Measurements from ENCODE around the gene GPC6.

GPC6 gene

GRCh38 chr13:94454906-94455305 lies 1228.3 kb downstream of the GPC6 start:
- in situ Hi-C loops (cut with MboI; ENCODE audit: low pct_unique_long_range_greater_than_20kb, low sequenced_read_pairs, unreplicated experiment), result no loop called here

GRCh38 chr13:94455414-94455813 lies 1228.8 kb downstream of the GPC6 start:
- in situ Hi-C loops (cut with MboI; ENCODE audit: low pct_unique_long_range_greater_than_20kb, low sequenced_read_pairs, unreplicated experiment), result no loop called here
- no peak for DNase-seq (ENCODE audit: low spot score)
- TF ChIP-seq CTCF (IDR thresholded peaks at IDR 0.05; ENCODE audit: extremely low read depth, insufficient read depth, missing control alignments), result no peak

More at GRCh38 chr13:94454906-94455305, 1228.3 kb downstream of the GPC6 start:
- TF ChIP-seq CTCF (IDR thresholded peaks at IDR 0.05; ENCODE audit: extremely low read depth, insufficient read depth, missing control alignments), result no peak
- no peak for DNase-seq (ENCODE audit: low spot score)
